Epithelial cell of esophagus (primary cell): Measurements from ENCODE around the gene BICC1.
"Not testable (repeated sequence)": the region's sequence is repeated elsewhere in the genome, so short reads cannot be mapped to it uniquely, and the experiment has no call there.

Source experiments
- DNase-seq: peaks from one replicate; pipeline ENCODE4 v3.0.0; 2010; ENCODE audit warnings: low read depth
- H3K4me3 ChIP-seq: 2 replicates; pipeline ENCODE4 v1.5.1; 2011; ENCODE audit warnings: mild to moderate bottlenecking, low read length, control low read depth
- TF ChIP-seq, protein P1 (sequence below): IDR thresholded peaks from 2 replicates; pipeline ENCODE4 v1.5.1; 2011; ENCODE audit warnings: low read depth, mild to moderate bottlenecking, low read length, control low read depth, inconsistent platforms; ENCODE audit not compliant: insufficient read depth; ENCODE audit errors: missing control alignments

Gene BICC1

DNA sequence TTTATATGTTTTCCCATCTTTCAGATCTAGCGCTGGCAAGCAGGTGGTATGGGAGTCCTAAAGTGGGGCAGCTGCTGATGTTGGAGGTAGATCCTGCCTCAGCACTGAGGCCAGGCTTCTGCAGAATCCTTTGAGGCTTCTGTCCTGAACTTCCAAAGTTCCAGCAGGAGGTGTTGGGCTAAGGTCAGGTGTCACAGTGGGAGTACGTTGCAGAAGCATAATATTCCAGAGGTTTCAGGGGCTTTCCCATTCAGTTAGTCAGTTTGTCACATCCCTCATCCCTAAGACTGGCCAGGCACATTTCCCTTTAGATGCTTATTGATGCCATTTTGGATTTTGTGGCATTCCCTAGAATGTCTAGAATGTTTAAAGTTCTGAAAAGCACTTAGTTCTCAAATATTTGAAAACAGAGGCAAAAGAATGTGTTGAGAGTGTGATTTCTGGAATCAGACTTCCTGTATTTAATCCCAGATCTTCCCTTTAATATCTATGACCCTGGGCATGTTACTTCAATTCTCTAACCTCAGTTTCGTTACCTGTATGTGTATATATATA, 344.7 kb downstream of the BICC1 start:
- no peak overlapping the region for H3K4me3 ChIP-seq
- TF ChIP-seq, protein P1, sequence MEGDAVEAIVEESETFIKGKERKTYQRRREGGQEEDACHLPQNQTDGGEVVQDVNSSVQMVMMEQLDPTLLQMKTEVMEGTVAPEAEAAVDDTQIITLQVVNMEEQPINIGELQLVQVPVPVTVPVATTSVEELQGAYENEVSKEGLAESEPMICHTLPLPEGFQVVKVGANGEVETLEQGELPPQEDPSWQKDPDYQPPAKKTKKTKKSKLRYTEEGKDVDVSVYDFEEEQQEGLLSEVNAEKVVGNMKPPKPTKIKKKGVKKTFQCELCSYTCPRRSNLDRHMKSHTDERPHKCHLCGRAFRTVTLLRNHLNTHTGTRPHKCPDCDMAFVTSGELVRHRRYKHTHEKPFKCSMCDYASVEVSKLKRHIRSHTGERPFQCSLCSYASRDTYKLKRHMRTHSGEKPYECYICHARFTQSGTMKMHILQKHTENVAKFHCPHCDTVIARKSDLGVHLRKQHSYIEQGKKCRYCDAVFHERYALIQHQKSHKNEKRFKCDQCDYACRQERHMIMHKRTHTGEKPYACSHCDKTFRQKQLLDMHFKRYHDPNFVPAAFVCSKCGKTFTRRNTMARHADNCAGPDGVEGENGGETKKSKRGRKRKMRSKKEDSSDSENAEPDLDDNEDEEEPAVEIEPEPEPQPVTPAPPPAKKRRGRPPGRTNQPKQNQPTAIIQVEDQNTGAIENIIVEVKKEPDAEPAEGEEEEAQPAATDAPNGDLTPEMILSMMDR: no peak

DNA sequence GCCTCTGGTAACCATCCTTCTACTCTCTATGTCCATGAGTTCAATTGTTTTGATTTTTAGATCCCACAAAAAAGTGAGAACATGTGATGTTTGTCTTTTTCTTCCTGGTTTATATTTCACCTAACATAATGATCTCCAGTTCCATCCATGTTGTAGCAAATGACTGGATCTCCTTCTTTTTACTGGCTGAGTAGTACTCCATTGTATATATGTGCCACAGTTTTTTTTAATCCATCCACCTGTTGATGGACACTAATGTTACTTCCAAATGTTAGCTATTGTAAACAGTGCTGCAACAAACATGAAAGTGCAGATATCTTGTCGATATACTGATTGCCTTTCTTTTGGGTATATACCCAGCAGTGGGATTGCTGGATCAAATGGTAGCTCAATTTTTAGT, 345.5 kb downstream of the BICC1 start:
- not testable (repeated sequence) for H3K4me3 ChIP-seq, DNase-seq

More for the DNA sequence above, 344.7 kb downstream of the BICC1 start:
- no peak for DNase-seq

DNA sequence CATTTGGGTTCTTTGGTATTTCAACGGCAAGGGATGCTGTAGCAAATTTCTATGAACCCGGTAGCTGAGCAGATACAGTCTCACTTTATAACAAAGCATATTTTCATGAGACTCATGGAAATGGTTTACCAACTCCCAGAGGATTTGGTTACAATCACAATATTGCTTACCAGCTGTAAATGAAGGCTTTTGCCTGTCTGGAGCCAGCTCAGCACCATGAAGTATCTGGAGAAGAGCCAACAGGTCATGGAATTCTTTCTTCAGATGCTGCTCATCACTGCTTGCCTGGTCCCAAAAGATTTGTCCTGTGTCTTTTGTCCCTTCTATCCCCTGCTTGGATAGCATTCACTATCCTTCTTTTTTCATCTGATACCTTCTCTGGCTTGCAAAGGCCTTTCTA, 346.9 kb downstream of the BICC1 start:
- TF ChIP-seq, protein P1: no peak
- DNase-seq: no peak
- H3K4me3 ChIP-seq: no peak overlapping the region

DNA sequence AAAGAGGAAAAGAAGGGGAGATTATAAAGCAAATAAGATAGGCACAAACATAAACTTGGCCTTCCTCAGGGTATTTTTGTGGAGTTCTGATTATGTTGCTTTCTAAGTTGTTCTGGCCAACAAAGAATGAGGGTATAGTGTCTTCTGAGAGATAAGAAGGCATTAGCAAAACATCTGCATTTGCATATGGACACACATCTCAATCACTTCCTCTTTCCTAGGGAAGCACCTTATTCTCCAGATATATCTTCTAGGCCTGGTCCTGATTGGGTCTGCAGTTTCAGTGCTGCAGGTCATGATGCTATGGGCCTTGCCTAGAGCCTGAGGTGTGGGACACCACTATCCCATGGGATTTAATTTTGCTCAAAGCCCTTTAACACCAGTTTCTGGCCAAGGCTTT, 355.0 kb downstream of the BICC1 start:
- H3K4me3 ChIP-seq: no peak overlapping the region
- TF ChIP-seq, protein P1: no peak
- DNase-seq: no peak

DNA sequence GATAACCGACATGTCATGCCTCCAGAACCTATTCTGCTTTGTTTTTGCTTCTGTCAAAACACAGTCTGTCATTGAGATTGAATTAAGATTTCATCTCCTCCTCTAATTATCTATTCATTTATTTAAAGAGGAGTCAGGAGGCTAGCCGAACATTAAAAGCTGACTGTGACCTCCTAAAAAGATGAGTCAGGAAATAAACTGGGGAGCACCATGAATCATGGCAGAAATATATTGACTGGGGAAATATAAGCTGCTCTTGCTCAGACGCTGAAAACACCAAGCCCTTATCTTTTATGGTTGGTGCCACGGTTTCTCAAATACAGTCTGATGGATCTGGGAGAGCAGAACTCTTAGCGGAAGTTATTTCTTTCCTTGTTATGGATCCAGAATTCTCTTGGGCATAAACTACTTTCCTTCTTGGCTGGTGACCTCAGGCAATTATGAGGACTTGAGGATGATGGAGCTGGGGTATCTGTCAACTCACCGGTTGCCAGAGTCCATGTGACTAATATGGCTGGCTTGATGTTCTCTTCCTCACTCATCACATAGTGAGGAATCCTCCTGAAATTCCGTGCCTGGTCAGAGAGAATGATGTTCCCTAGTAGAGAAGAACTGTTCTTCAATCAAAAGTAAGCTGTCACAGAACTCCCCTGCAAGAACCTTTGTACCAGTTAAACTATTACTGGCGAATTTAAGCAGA, 356.2 kb downstream of the BICC1 start:
- DNase-seq: peak; percentile 20
- TF ChIP-seq, protein P1: no peak
- H3K4me3 ChIP-seq: no peak overlapping the region

DNA sequence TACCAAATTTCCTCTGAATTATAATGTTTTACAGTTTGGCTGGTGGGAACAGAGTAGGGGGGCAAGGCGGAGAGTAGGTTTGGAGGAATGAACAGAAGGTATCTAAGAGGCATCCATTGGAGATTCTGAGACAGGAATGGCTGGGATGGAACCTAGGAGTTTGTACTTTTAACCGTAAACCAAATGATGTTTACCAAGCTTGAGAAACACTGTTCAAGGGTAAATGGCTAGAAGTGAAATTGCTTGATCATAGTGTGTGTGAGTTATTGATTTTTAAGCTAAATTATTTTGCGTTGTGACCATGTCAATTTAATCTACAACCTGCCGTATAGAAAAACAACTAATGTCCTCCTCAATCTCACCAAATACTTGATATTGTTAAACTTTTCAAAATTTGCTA, 357.4 kb downstream of the BICC1 start:
- DNase-seq: no peak
- TF ChIP-seq, protein P1: no peak
- no peak overlapping the region for H3K4me3 ChIP-seq

DNA sequence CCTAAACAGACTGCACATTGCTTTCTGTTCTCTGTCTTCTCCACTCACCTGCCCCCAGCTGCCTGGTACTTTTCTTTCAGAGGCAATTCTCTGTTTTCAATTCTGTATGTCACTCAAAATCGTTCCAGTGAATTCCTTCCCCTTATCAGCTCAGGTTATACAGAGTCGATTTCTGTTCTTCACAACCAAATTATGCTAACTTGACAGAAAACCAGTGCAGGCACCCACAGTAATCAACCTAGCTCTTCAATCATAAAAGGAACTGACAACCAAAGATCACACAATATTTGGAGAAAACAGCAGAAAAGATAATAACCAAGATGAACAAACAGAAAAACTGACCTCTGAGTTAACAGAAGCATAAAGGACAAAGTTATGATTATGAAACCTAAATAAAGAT, 360.5 kb downstream of the BICC1 start:
- no peak for DNase-seq
- TF ChIP-seq, protein P1: no peak
- H3K4me3 ChIP-seq: no peak overlapping the region
